Measurements from ENCODE around the gene OR10H4. TPM values are rescaled to one million over a fixed set of nuclear protein-coding genes. Genes with fewer than 3 reads are reported as not detected.

Gene OR10H4
- total RNA-seq, 1 experiment from 2014 or later: not detected

DNA sequence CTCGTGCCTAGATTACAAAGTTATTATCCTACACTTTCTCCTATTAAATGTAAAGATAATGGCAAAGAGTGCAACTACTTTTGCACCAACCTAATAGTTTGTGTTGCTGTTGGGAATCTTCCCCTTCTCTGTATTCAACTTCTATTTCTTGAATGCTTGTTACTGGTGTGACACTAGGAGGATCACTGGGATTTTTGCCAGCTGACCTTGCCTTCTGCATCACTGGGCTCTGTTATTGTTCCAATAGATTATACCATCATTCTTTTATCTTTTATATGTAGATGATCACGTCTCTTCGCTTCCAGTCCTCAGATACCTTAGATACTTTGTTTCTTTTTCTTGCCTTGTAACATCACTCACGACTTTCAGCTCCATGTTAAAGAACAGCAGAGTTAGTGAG, 3.5 kb upstream of the OR10H4 start:
- ChIA-PET POLR2A (no interaction called here), CTCF (no interaction called here)
- no TSS peak for BruUV-seq (replicated peaks)
- DNase-seq (ENCODE audit: low read depth, low spot score) (no peak), ATAC-seq (no peak)
- TF ChIP-seq POLR2AphosphoS5 (IDR thresholded peaks at IDR 0.05; ENCODE audit: low read depth, low read length): no peak
- TF ChIP-seq, protein P1, sequence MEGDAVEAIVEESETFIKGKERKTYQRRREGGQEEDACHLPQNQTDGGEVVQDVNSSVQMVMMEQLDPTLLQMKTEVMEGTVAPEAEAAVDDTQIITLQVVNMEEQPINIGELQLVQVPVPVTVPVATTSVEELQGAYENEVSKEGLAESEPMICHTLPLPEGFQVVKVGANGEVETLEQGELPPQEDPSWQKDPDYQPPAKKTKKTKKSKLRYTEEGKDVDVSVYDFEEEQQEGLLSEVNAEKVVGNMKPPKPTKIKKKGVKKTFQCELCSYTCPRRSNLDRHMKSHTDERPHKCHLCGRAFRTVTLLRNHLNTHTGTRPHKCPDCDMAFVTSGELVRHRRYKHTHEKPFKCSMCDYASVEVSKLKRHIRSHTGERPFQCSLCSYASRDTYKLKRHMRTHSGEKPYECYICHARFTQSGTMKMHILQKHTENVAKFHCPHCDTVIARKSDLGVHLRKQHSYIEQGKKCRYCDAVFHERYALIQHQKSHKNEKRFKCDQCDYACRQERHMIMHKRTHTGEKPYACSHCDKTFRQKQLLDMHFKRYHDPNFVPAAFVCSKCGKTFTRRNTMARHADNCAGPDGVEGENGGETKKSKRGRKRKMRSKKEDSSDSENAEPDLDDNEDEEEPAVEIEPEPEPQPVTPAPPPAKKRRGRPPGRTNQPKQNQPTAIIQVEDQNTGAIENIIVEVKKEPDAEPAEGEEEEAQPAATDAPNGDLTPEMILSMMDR (IDR thresholded peaks at IDR 0.05): no peak
- peaks cover 9% of the 10 kb centered on the region; the same call in 1 of the 2 replicates for H3K9me3 ChIP-seq (ENCODE audit: control insufficient read depth, insufficient read depth, low read depth, low read length)
- H3K27me3 ChIP-seq (ENCODE audit: control insufficient read depth, insufficient read depth, low read length): no peaks in the 10 kb centered on the region; the same call in 1 of the 2 replicates
- no peaks in the 10 kb centered on the region for H3K4me1 ChIP-seq (ENCODE audit: control insufficient read depth, insufficient read depth, low read length)
- H3K4me3 ChIP-seq (ENCODE audit: low read depth in 2 of 2, low read length in 2 of 2): no peak overlapping the region
- H3K27ac ChIP-seq (ENCODE audit: low read length): no peak overlapping the region
- H3K36me3 ChIP-seq (ENCODE audit: control insufficient read depth, insufficient read depth, low read length): no peaks in the 10 kb centered on the region
- in situ Hi-C loops (cut with HindIII; ENCODE audit: low pct_unique_long_range_greater_than_20kb, low sequenced_read_pairs) (no loop called here), intact Hi-C loops (cut with micrococcal nuclease; ENCODE audit: unreplicated experiment) (no loop called here)

DNA sequence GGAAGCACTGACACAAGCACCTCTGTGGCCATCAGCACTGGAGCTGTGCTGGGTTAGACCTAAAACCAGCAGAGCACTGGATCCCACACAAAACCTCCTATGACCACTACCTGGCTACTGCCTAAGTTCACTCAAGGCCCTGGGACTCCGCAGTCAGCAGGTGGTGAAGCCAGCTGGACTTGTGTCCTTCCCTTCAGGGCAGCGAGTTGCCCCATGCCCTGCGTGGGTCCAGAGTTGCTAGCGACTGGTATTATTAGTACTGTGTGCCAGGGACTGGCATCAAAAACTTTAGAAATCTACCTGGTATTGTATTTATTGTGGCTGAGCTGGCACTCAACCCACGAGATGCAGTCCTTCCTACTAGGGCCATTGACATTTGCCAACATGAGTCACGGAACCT, 6.0 kb downstream of the OR10H4 start:
- Histone ChIP-seq H3K4me1 (ENCODE audit: control insufficient read depth, insufficient read depth, low read length) (no peaks in the 10 kb centered on the region), H3K9me3 (ENCODE audit: control insufficient read depth, insufficient read depth, low read depth, low read length) (no peaks in the 10 kb centered on the region), H3K4me3 (ENCODE audit: low read depth in 2 of 2, low read length in 2 of 2) (no peak overlapping the region), H3K27ac (ENCODE audit: low read length) (no peak overlapping the region), H3K36me3 (ENCODE audit: control insufficient read depth, insufficient read depth, low read length) (no peaks in the 10 kb centered on the region), H3K27me3 (ENCODE audit: control insufficient read depth, insufficient read depth, low read length) (peaks cover 2% of the 10 kb centered on the region; the same call in 1 of the 2 replicates)
- DNase-seq (ENCODE audit: low read depth, low spot score): no peak
- CTCF ChIA-PET: no interaction called here
- no peak for ATAC-seq
- TF ChIP-seq TCF7L2 (IDR thresholded peaks at IDR 0.05; ENCODE audit: low read depth, low read length): no peak
- TF ChIP-seq POLR2AphosphoS5 (IDR thresholded peaks at IDR 0.05; ENCODE audit: low read depth, low read length): no peak
- TF ChIP-seq SIN3A (IDR thresholded peaks at IDR 0.05; ENCODE audit: borderline replicate concordance, insufficient read depth, low read depth, low read length): no peak
- TF ChIP-seq, protein P1 (IDR thresholded peaks at IDR 0.05): no peak
- TF ChIP-seq, protein P2, sequence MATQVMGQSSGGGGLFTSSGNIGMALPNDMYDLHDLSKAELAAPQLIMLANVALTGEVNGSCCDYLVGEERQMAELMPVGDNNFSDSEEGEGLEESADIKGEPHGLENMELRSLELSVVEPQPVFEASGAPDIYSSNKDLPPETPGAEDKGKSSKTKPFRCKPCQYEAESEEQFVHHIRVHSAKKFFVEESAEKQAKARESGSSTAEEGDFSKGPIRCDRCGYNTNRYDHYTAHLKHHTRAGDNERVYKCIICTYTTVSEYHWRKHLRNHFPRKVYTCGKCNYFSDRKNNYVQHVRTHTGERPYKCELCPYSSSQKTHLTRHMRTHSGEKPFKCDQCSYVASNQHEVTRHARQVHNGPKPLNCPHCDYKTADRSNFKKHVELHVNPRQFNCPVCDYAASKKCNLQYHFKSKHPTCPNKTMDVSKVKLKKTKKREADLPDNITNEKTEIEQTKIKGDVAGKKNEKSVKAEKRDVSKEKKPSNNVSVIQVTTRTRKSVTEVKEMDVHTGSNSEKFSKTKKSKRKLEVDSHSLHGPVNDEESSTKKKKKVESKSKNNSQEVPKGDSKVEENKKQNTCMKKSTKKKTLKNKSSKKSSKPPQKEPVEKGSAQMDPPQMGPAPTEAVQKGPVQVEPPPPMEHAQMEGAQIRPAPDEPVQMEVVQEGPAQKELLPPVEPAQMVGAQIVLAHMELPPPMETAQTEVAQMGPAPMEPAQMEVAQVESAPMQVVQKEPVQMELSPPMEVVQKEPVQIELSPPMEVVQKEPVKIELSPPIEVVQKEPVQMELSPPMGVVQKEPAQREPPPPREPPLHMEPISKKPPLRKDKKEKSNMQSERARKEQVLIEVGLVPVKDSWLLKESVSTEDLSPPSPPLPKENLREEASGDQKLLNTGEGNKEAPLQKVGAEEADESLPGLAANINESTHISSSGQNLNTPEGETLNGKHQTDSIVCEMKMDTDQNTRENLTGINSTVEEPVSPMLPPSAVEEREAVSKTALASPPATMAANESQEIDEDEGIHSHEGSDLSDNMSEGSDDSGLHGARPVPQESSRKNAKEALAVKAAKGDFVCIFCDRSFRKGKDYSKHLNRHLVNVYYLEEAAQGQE (IDR thresholded peaks at IDR 0.05; ENCODE audit: insufficient read depth in 1 of 2, low read depth in 2 of 2, low read length in 1 of 2): no peak
- intact Hi-C loops (cut with micrococcal nuclease; ENCODE audit: unreplicated experiment) (no loop called here), in situ Hi-C loops (cut with HindIII; ENCODE audit: low pct_unique_long_range_greater_than_20kb, low sequenced_read_pairs) (no loop called here)
- no TSS peak for BruUV-seq (replicated peaks)
- POLR2A ChIA-PET: no interaction called here
